ENCODE data around the gene OPCML. TPM values are rescaled to one million over a fixed set of nuclear protein-coding genes. Genes with fewer than 3 reads are reported as not detected.

OPCML gene
- total RNA-seq, 1 donor from 2014 or later = 1.7 TPM

DNA sequence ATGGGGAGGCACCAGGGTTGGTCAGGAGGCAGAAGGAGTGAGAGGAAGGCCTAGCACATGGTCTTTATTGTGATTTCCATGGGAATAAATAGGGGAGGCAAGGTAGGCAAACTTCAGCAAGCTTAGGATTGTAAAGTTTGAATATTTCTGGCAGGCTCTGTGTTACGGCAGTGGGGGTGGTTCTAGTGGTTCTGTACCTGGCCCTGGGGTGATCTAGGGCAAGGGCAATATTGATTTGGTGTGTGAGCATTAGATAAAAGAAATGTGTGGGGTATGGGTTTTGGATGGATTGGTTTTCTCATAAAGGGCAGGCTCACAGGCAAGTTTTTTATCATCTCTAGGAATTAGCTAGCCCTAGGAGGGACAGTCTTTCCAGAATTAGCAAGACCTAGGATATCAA is 584.0 kb downstream of the OPCML start:
- Mint-ChIP-seq H3K36me3 (ENCODE audit: insufficient read depth) (no peaks in the 10 kb centered on the region), H3K27me3 (peaks cover 88% of the 10 kb centered on the region), H3K27ac (no peak overlapping the region), H3K4me3 (ENCODE audit: low read depth) (no peak overlapping the region), H3K9me3 (ENCODE audit: low read depth) (no peaks in the 10 kb centered on the region), H3K4me1 (ENCODE audit: low read depth) (peaks cover 5% of the 10 kb centered on the region)
- DNase-seq (ENCODE audit: low spot score, unreplicated experiment) = no peak
- TF ChIP-seq CTCF (IDR thresholded peaks at IDR 0.05; ENCODE audit: unreplicated experiment) = no peak

DNA sequence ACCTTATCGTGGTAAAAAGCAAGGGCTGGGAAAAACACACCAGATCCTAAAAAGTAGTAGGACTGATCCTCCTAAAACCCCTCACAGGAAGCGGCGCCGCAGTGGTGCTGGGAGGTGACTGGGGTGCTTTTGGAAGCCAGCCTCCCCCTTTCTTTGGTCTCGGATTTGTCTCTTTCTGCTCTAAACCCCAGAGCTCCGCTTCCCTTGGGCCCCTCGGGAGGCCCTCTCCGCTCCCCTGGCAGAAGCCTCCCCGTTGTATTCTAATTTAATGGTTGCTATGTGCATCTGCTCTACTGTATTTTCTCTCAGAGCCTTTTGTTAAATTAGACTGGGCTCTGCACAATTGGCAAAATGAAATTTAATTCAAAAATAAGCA is 587.7 kb downstream of the OPCML start:
- H3K9me3 Mint-ChIP-seq (ENCODE audit: low read depth) = no peaks in the 10 kb centered on the region
- no peaks in the 10 kb centered on the region for H3K36me3 Mint-ChIP-seq (ENCODE audit: insufficient read depth)
- no peak for DNase-seq (ENCODE audit: low spot score, unreplicated experiment)
- H3K27ac Mint-ChIP-seq = no peak overlapping the region
- peaks cover 88% of the 10 kb centered on the region for H3K27me3 Mint-ChIP-seq
- H3K4me3 Mint-ChIP-seq (ENCODE audit: low read depth) = peak overlapping the region; percentile 56
- peaks cover 7% of the 10 kb centered on the region for H3K4me1 Mint-ChIP-seq (ENCODE audit: low read depth)
- no peak for TF ChIP-seq CTCF (IDR thresholded peaks at IDR 0.05; ENCODE audit: unreplicated experiment)

DNA sequence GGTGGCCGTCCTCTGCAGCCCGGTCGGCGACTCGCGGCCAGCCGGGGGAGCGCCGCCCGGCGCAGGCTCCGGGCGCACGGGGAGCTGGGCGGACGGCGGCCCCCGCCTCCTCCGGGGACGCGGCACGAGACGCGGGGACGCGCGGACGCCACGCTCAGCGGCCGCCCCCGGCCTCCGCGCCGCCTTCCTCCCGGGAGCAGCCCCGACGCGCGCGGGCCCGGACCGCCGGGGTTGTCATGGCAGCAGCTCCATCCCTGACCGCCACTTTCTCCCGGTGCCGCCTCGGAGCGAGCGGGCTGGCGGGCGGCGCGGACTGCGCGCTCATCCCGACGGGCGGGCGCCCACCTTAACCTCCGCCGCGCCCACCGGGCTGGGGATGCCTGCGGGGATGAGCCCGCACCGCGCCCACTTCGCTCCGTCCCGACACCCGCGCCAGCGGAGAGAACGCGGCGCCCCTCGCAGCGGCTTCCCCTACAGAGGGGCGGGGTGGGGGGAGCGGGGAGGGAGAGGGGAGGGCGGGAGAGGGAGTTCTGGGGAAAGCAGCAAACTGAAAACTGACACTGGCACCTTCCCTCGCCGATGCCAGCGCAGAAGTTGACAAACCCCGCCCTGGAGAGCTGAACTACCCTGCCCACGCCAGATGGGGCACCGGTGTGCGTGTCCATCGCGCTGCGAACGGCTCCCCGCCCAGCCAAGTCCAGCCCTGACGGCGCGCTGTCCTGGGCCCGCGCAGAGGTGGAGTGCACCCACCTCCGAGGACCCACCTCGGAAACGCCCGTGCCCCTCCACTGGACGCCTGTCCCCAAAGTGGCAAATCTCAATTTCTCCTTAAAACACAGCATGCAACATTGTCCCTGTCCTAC is 588.4 kb downstream of the OPCML start:
- H3K4me1 Mint-ChIP-seq (ENCODE audit: low read depth) = peaks cover 7% of the 10 kb centered on the region
- TF ChIP-seq CTCF (IDR thresholded peaks at IDR 0.05; ENCODE audit: unreplicated experiment) = peak; percentile 18
- no peaks in the 10 kb centered on the region for H3K9me3 Mint-ChIP-seq (ENCODE audit: low read depth)
- peak overlapping the region; percentile 40 for H3K4me3 Mint-ChIP-seq (ENCODE audit: low read depth)
- H3K36me3 Mint-ChIP-seq (ENCODE audit: insufficient read depth) = no peaks in the 10 kb centered on the region
- DNase-seq (ENCODE audit: low spot score, unreplicated experiment) = no peak
- no peak overlapping the region for H3K27ac Mint-ChIP-seq
- peaks cover 88% of the 10 kb centered on the region for H3K27me3 Mint-ChIP-seq

DNA sequence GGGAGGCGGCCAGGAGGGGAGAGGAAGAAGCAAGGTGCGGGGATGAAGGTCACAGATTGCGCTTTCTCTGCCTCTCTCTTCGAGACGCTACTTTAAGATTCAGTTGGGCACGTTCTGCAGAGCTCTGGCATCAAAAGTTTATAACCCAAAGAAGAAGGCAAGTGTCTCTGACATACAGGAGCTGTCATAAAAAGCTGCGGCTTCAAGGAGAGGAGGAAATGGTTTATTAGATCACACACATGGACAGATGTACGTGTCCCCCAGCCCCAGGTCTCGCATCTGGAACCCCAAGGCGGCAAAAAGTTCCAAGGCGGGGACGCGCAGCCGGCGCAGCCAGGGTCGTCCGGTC is 589.0 kb downstream of the OPCML start:
- H3K4me3 Mint-ChIP-seq (ENCODE audit: low read depth) = peak overlapping the region; percentile 60

More for the DNA sequence above, 589.0 kb downstream of the OPCML start:
- H3K9me3 Mint-ChIP-seq (ENCODE audit: low read depth) = no peaks in the 10 kb centered on the region
- no peak overlapping the region for H3K27ac Mint-ChIP-seq
- H3K27me3 Mint-ChIP-seq = peaks cover 88% of the 10 kb centered on the region
- TF ChIP-seq CTCF (IDR thresholded peaks at IDR 0.05; ENCODE audit: unreplicated experiment) = no peak
- no peak for DNase-seq (ENCODE audit: low spot score, unreplicated experiment)
- H3K4me1 Mint-ChIP-seq (ENCODE audit: low read depth) = peaks cover 7% of the 10 kb centered on the region
- H3K36me3 Mint-ChIP-seq (ENCODE audit: insufficient read depth) = no peaks in the 10 kb centered on the region
